Ectodermal cell (in vitro differentiated cells): ENCODE results near the gene CPED1.

Experiments
- H3K27ac ChIP-seq: 2 replicates; pipeline ENCODE4 v1.7.0; 2013; ENCODE audit warnings: mild to moderate bottlenecking, low read depth, low read length; ENCODE audit not compliant: insufficient read depth, poor library complexity, severe bottlenecking
- H3K27me3 ChIP-seq: 2 replicates; pipeline ENCODE4 v1.7.0; 2013; ENCODE audit warnings: mild to moderate bottlenecking, low read length; ENCODE audit not compliant: insufficient read depth, control insufficient read depth, poor library complexity, severe bottlenecking
- H3K36me3 ChIP-seq: one replicate; pipeline ENCODE4 v1.7.0; 2013; ENCODE audit warnings: low read length; ENCODE audit not compliant: control insufficient read depth, insufficient read depth
- H3K4me1 ChIP-seq: one replicate; pipeline ENCODE4 v1.7.0; 2013; ENCODE audit warnings: low read length; ENCODE audit not compliant: control insufficient read depth, insufficient read depth
- H3K4me3 ChIP-seq: 2 replicates; pipeline ENCODE4 v1.7.0; 2013; ENCODE audit warnings: low read depth, low read length, control low read depth; ENCODE audit not compliant: insufficient read depth
- H3K9me3 ChIP-seq: 2 replicates; pipeline ENCODE4 v1.7.0; 2013; ENCODE audit warnings: mild to moderate bottlenecking, low read length, moderate library complexity; ENCODE audit not compliant: control insufficient read depth
- WGBS, 2 experiments: methylation state at CpG; one replicate each; pipeline ENCODE4 v1.1.7; 2013; ENCODE audit warnings: missing lambda C conversion rate in 2 of 2; 5-methylcytosine and 5-hydroxymethylcytosine counted together

CPED1 gene

GRCh38 chr7:121037957-121038716 lies 49.6 kb downstream of the CPED1 start:
- Histone ChIP-seq H3K9me3 (no peaks in the 10 kb centered on the region), H3K27me3 (no peaks in the 10 kb centered on the region), H3K4me1 (no peaks in the 10 kb centered on the region), H3K36me3 (no peaks in the 10 kb centered on the region), H3K4me3 (no peak overlapping the region), H3K27ac (no peak overlapping the region)
- 92 to 94% methylated on average over 4 of the region's 4 CpGs for WGBS, 2 experiments

GRCh38 chr7:121038717-121039509 lies 50.4 kb downstream of the CPED1 start:
- H3K27me3 ChIP-seq: no peaks in the 10 kb centered on the region
- WGBS, 2 experiments: 88 to 92% methylated on average over 5 to 7 of the region's 7 CpGs
- H3K4me3 ChIP-seq: no peak overlapping the region
- no peaks in the 10 kb centered on the region for H3K9me3 ChIP-seq
- H3K36me3 ChIP-seq: no peaks in the 10 kb centered on the region
- no peak overlapping the region for H3K27ac ChIP-seq
- H3K4me1 ChIP-seq: no peaks in the 10 kb centered on the region

GRCh38 chr7:121039510-121039822 lies 51.0 kb downstream of the CPED1 start:
- no peak overlapping the region for H3K4me3 ChIP-seq
- H3K27ac ChIP-seq: no peak overlapping the region
- H3K9me3 ChIP-seq: no peaks in the 10 kb centered on the region
- 83 to 96% methylated on average over 2 of the region's 2 CpGs for WGBS, 2 experiments
- no peaks in the 10 kb centered on the region for H3K4me1 ChIP-seq
- H3K27me3 ChIP-seq: no peaks in the 10 kb centered on the region
- H3K36me3 ChIP-seq: no peaks in the 10 kb centered on the region

- Histone ChIP-seq H3K27me3 (no peaks in the 10 kb centered on the region), H3K27ac (no peak overlapping the region), H3K4me3 (no peak overlapping the region), H3K4me1 (no peaks in the 10 kb centered on the region), H3K36me3 (no peaks in the 10 kb centered on the region), H3K9me3 (no peaks in the 10 kb centered on the region)
- WGBS, 2 experiments: no CpG with 5 or more reads among the region's 2 CpGs
Observed at GRCh38 chr7:121039994-121040393, 51.5 kb downstream of the CPED1 start.

DNA sequence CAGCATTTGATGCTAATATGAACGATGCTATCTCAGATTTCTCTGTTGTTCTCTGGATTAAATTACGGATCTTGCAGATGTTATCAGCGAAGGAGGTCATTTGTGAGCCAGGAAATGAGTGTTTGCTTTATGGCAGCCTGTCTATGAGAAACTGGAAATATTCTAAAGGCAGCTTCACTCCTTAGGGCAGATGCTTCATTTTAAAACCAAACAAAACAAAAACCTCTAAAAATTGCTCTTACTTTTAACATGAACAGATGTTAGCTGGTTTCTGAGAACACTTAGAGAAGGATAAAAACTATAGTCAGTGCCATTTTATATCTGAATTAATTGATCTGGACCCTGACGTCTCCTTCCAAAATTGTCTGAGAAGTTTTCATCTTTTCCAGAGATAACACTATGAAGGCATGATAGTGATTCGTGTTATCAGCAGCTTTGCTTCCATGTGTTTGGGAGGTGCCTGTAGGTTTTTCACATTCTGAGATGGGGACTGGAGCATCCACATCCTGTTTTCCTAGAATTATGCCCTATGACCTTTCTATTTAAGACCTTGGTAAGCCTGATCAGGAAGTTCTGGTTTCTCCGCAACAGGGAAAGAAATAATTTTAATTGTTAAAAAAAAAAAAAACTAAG lies 53.1 kb downstream of the CPED1 start:
- Histone ChIP-seq H3K9me3 (no peaks in the 10 kb centered on the region), H3K36me3 (no peaks in the 10 kb centered on the region), H3K27ac (no peak overlapping the region), H3K4me1 (no peaks in the 10 kb centered on the region), H3K27me3 (no peaks in the 10 kb centered on the region), H3K4me3 (no peak overlapping the region)
- 94 to 95% methylated on average over 4 to 6 of the region's 6 CpGs for WGBS, 2 experiments

- Histone ChIP-seq H3K9me3 (no peaks in the 10 kb centered on the region), H3K27ac (no peak overlapping the region), H3K36me3 (no peaks in the 10 kb centered on the region), H3K4me3 (no peak overlapping the region), H3K4me1 (no peaks in the 10 kb centered on the region), H3K27me3 (no peaks in the 10 kb centered on the region)
- 92 to 99% methylated on average over 2 of the region's 2 CpGs for WGBS, 2 experiments
Observed at GRCh38 chr7:121042195-121042594, 53.7 kb downstream of the CPED1 start.

DNA sequence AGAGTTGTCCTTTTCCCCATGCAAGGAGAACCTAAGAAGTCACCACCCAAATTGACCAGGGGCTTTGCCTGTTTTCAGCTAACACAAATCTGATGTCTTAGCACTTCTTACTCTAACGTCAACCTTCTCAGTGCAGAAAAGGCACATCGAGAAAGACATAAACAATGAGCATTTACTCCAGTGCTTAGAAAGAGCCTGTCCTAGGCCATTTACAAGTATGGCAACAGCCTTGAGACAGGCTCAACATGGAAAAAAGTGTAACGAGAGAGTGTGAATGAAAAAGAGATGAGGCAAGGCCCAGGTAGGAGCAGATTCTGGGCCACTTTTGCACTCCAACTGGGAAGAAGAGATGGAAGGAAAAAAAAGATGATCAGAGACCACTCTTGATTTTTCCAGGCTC lies 54.4 kb downstream of the CPED1 start:
- Histone ChIP-seq H3K4me3 (no peak overlapping the region), H3K9me3 (no peaks in the 10 kb centered on the region), H3K4me1 (no peaks in the 10 kb centered on the region), H3K36me3 (no peaks in the 10 kb centered on the region), H3K27ac (no peak overlapping the region), H3K27me3 (no peaks in the 10 kb centered on the region)
- 95% methylated on average over 3 of the region's 3 CpGs for WGBS, 2 experiments

GRCh38 chr7:121043314-121044234 lies 55.1 kb downstream of the CPED1 start:
- Histone ChIP-seq H3K27me3 (no peaks in the 10 kb centered on the region), H3K27ac (no peak overlapping the region), H3K4me3 (no peak overlapping the region), H3K9me3 (no peaks in the 10 kb centered on the region), H3K36me3 (no peaks in the 10 kb centered on the region), H3K4me1 (no peaks in the 10 kb centered on the region)
- 80 to 91% methylated on average over 3 to 4 of the region's 4 CpGs for WGBS, 2 experiments

GRCh38 chr7:121045090-121045489 lies 56.6 kb downstream of the CPED1 start:
- Histone ChIP-seq H3K27ac (no peak overlapping the region), H3K36me3 (no peaks in the 10 kb centered on the region), H3K27me3 (no peaks in the 10 kb centered on the region), H3K4me3 (no peak overlapping the region), H3K4me1 (no peaks in the 10 kb centered on the region), H3K9me3 (no peaks in the 10 kb centered on the region)
- WGBS, 2 experiments: 77 to 94% methylated on average over 1 of the region's 1 CpG
